Loucy (cell line): ENCODE measurements around the gene ZC3H18.

ENCODE experiments used
- EZH2phosphoT487 ChIP-seq: fragments of 200-600 bp; IDR thresholded peaks from 2 replicates; pipeline ENCODE4 v1.6.1; 2018; ENCODE audit warnings: antibody characterized with exemption, mild to moderate bottlenecking, moderate library complexity, borderline replicate concordance
- TF ChIP-seq, protein P1 (sequence below): fragments of 200-600 bp; sonication (generic); conservative IDR thresholded peaks from 2 replicates; pipeline ENCODE4 v1.5.1; 2014; ENCODE audit warnings: mild to moderate bottlenecking, antibody characterized with exemption, low read length

DNA sequence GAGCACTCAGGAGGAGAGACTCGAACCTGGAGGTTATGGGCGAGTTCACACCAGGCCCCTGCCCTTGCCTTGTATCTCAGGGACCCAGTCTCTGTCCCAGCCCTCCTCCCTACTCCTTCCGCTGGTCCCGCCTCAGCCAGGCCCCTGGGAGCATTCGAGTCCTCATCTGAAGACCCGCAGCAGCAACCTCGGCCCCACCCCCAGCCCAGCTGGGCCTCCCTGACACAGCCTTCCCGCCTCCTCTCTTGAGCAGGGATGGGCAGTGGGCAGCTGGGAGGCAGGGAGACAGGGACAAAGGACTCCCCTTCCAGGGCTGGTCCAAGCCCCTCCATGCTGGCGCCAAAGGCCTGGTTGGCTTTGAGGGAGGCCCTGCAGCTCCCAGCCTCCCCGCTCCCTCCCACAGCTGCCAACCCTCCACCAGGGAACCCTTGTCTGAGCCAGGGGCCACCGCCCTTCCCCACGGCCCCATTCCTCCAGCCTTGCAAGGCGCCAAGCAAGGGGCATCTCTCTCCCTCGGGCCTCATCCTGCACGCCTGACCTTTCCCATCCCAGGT, 15.4 kb upstream of the ZC3H18 start:
- TF ChIP-seq, protein P1, sequence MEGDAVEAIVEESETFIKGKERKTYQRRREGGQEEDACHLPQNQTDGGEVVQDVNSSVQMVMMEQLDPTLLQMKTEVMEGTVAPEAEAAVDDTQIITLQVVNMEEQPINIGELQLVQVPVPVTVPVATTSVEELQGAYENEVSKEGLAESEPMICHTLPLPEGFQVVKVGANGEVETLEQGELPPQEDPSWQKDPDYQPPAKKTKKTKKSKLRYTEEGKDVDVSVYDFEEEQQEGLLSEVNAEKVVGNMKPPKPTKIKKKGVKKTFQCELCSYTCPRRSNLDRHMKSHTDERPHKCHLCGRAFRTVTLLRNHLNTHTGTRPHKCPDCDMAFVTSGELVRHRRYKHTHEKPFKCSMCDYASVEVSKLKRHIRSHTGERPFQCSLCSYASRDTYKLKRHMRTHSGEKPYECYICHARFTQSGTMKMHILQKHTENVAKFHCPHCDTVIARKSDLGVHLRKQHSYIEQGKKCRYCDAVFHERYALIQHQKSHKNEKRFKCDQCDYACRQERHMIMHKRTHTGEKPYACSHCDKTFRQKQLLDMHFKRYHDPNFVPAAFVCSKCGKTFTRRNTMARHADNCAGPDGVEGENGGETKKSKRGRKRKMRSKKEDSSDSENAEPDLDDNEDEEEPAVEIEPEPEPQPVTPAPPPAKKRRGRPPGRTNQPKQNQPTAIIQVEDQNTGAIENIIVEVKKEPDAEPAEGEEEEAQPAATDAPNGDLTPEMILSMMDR: no peak
- TF ChIP-seq EZH2phosphoT487: no peak
